Small intestine (tissue), 7 donors: ENCODE measurements around the gene SLC16A8. TPM values are rescaled to one million over a fixed set of nuclear protein-coding genes. Genes with fewer than 3 reads are reported as not detected.

Experiments used
- DNase-seq, 2 donors: peaks; one replicate each; pipeline versions ENCODE4 v3.0.0 to v3.0.0-alpha.2; 2013
- FAIRE-seq: peaks from 2 replicates; lab custom pipeline; 2012; peaks lifted over from hg19 to GRCh38; lab: Jason Lieb, UNC
- H3K27ac ChIP-seq, 3 donors: one replicate each; pipeline ENCODE4 v1.5.1; 2013; ENCODE audit warnings: low read length in 2 of 3, mild to moderate bottlenecking in 2 of 3, control low read depth in 1 of 3, inconsistent platforms in 1 of 3, low read depth in 1 of 3, moderate library complexity in 1 of 3
- H3K27me3 ChIP-seq, 3 donors: one replicate each; pipeline ENCODE4 v1.6.1; 2013; ENCODE audit warnings: low read length in 3 of 3, inconsistent platforms in 1 of 3; ENCODE audit not compliant: control insufficient read depth in 3 of 3, insufficient read depth in 3 of 3
- H3K36me3 ChIP-seq, 3 donors: one replicate each; pipeline ENCODE4 v1.6.1; 2013; ENCODE audit warnings: low read length in 3 of 3, inconsistent platforms in 1 of 3, low read depth in 1 of 3, mild to moderate bottlenecking in 1 of 3, moderate library complexity in 1 of 3; ENCODE audit not compliant: control insufficient read depth in 3 of 3, insufficient read depth in 2 of 3
- H3K4me1 ChIP-seq, 3 donors: one replicate each; pipeline ENCODE4 v1.6.1; 2013; ENCODE audit warnings: low read length in 2 of 3, inconsistent platforms in 1 of 3, low read depth in 1 of 3, mild to moderate bottlenecking in 1 of 3, moderate library complexity in 1 of 3; ENCODE audit not compliant: control insufficient read depth in 3 of 3, insufficient read depth in 2 of 3
- H3K4me3 ChIP-seq, 3 donors: one replicate each; pipeline ENCODE4 v1.5.1; 2013; ENCODE audit warnings: low read length in 3 of 3, control low read depth in 1 of 3, inconsistent platforms in 1 of 3, low read depth in 1 of 3, mild to moderate bottlenecking in 1 of 3, moderate library complexity in 1 of 3
- H3K9me3 ChIP-seq, 2 donors: one replicate each; pipeline ENCODE4 v1.6.1; 2013; ENCODE audit warnings: low read depth in 1 of 2, low read length in 1 of 2; ENCODE audit not compliant: control insufficient read depth in 2 of 2, insufficient read depth in 1 of 2
- whole genome bisulfite sequencing, 3 donors: extraction: QIAGEN DNeasy Blood & Tissue Kit; methylation state at CpG; one replicate each; pipeline ENCODE4 v1.1.7; 2013; 5-methylcytosine and 5-hydroxymethylcytosine counted together
- polyA plus RNA-seq, 4 donors: library from polyadenylated mRNA; stranded (reverse) in 3 of 4; unstranded in 1 of 4; fragments of 200-250 nt in 3 of 4; fragments of 120-200 nt in 1 of 4; gene quantifications; one replicate each; pipeline versions ENCODE4 v1.2.1 to v1.2.3, GENCODE V29; 2013
- donor health status: healthy with polysubstance abuse.
- donor health status: control.
- donor health status: control.
- donor health status: Bipolar disorder and iron deficiency.
- donor health status: healthy.

Gene SLC16A8
- polyA plus RNA-seq, 4 donors, result 0.37 to 1.7 TPM; not detected in 2

- WGBS, 3 donors, result 62 to 80% (median 74%) methylated on average over 24 to 32 of the region's 32 CpGs
- Histone ChIP-seq H3K4me3 (no peak overlapping the region), H3K9me3 (no peaks in the 10 kb centered on the region), H3K27me3 (no peaks in the 10 kb centered on the region), H3K4me1 (peaks cover 0 to 19% (median 0%) of the 10 kb centered on the region in 3 donors), H3K36me3 (peaks cover 4 to 71% (median 28%) of the 10 kb centered on the region in 3 donors), H3K27ac (peak overlapping the region in 1 of 3 donors; percentile 73)
- peak in 1 of 2 donors; percentile 51 for DNase-seq
- no peak for FAIRE-seq
These were observed 13.8 kb upstream of the SLC16A8 start for GRCh38 chr22:38097557-38098409.

- peaks cover 4 to 77% (median 31%) of the 10 kb centered on the region in 3 donors for H3K36me3 ChIP-seq
- 82 to 98% (median 93%) methylated on average over 14 to 15 of the region's 15 CpGs for WGBS, 3 donors
These were observed 13.1 kb upstream of the SLC16A8 start for GRCh38 chr22:38097058-38097457.

GRCh38 chr22:38089474-38089851 is 5.5 kb upstream of the SLC16A8 start:
- H3K27ac ChIP-seq, result no peak overlapping the region
- DNase-seq (no peak), FAIRE-seq (no peak)
- no peaks in the 10 kb centered on the region for H3K4me1 ChIP-seq
- peaks cover 0 to 4% (median 2%) of the 10 kb centered on the region in 3 donors for H3K27me3 ChIP-seq
- no peak overlapping the region for H3K4me3 ChIP-seq
- 54 to 97% (median 84%) methylated on average over 13 to 34 of the region's 34 CpGs for WGBS, 3 donors
- no peaks in the 10 kb centered on the region for H3K9me3 ChIP-seq
- peaks cover 2 to 80% (median 29%) of the 10 kb centered on the region in 3 donors for H3K36me3 ChIP-seq

More at GRCh38 chr22:38097058-38097457, 13.1 kb upstream of the SLC16A8 start:
- Histone ChIP-seq H3K27me3 (no peaks in the 10 kb centered on the region), H3K9me3 (no peaks in the 10 kb centered on the region), H3K4me3 (no peak overlapping the region), H3K4me1 (peaks cover 0 to 19% (median 0%) of the 10 kb centered on the region in 3 donors), H3K27ac (no peak overlapping the region)
- DNase-seq (no peak), FAIRE-seq (no peak)

GRCh38 chr22:38088629-38089473 is 4.9 kb upstream of the SLC16A8 start:
- H3K27ac ChIP-seq, result no peak overlapping the region
- no peak for DNase-seq
- no peaks in the 10 kb centered on the region for H3K4me1 ChIP-seq
- peaks cover 0 to 6% (median 2%) of the 10 kb centered on the region in 3 donors for H3K27me3 ChIP-seq
- WGBS, 3 donors, result 47 to 93% (median 71%) methylated on average over 49 to 83 of the region's 85 CpGs
- H3K36me3 ChIP-seq, result peaks cover 2 to 79% (median 26%) of the 10 kb centered on the region in 3 donors
- H3K9me3 ChIP-seq, result no peaks in the 10 kb centered on the region
- FAIRE-seq, result no peak
- H3K4me3 ChIP-seq, result no peak overlapping the region

GRCh38 chr22:38087855-38088254 is 3.9 kb upstream of the SLC16A8 start:
- Histone ChIP-seq H3K27ac (no peak overlapping the region), H3K4me3 (no peak overlapping the region), H3K9me3 (no peaks in the 10 kb centered on the region), H3K4me1 (peaks cover 0 to 3% (median 0%) of the 10 kb centered on the region in 3 donors), H3K27me3 (peaks cover 0 to 11% (median 2%) of the 10 kb centered on the region in 3 donors), H3K36me3 (peaks cover 0 to 79% (median 19%) of the 10 kb centered on the region in 3 donors)
- WGBS, 3 donors, result 92 to 98% (median 94%) methylated on average over 12 of the region's 12 CpGs
- DNase-seq (no peak), FAIRE-seq (no peak)

GRCh38 chr22:38086942-38087341 is 3.0 kb upstream of the SLC16A8 start:
- Histone ChIP-seq H3K27ac (no peak overlapping the region), H3K9me3 (no peaks in the 10 kb centered on the region), H3K4me3 (no peak overlapping the region), H3K27me3 (peaks cover 0 to 20% (median 8%) of the 10 kb centered on the region in 3 donors), H3K4me1 (peaks cover 0 to 8% (median 2%) of the 10 kb centered on the region in 3 donors), H3K36me3 (peaks cover 0 to 71% (median 15%) of the 10 kb centered on the region in 3 donors)
- FAIRE-seq (no peak), DNase-seq (no peak)
- 77 to 89% (median 84%) methylated on average over 13 of the region's 13 CpGs for WGBS, 3 donors

- Histone ChIP-seq H3K27me3 (peaks cover 5 to 25% (median 8%) of the 10 kb centered on the region in 3 donors), H3K9me3 (no peaks in the 10 kb centered on the region), H3K4me3 (no peak overlapping the region), H3K36me3 (peaks cover 0 to 71% (median 13%) of the 10 kb centered on the region in 3 donors), H3K27ac (no peak overlapping the region), H3K4me1 (peaks cover 2 to 13% (median 2%) of the 10 kb centered on the region in 3 donors)
- WGBS, 3 donors, result 79 to 86% (median 84%) methylated on average over 21 to 25 of the region's 25 CpGs
- DNase-seq, result no peak
- no peak for FAIRE-seq
These were observed 2.2 kb upstream of the SLC16A8 start for GRCh38 chr22:38086001-38086845.
